GM12878 (cell line): ENCODE results near the gene FAM163B. TPM values are rescaled to one million over a fixed set of nuclear protein-coding genes. Genes with fewer than 3 reads are reported as not detected.

Source experiments
- ATAC-seq: fragments of 200-7000 bp; cut with Tn5 transposase; 3 replicates; pipeline ENCODE4 v1.9.1; 2020; ENCODE audit warnings: mild to moderate bottlenecking, moderate library complexity
- BruUV-seq: library from RNA; stranded (reverse); fragments of 400-500 nt; replicated peaks from 2 replicates; lab custom pipeline; 2021; lab: Mats Ljungman, UMichigan
- CTCF ChIA-PET: fragments of 300-600 bp; sonication (Branson Sonifier 250); formaldehyde crosslinking; extraction: SDS; loops from one replicate; lab custom pipeline; 2021; ENCODE audit warnings: inconsistent platforms; lab: Yijun Ruan, JAX
- POLR2A ChIA-PET: fragments of 350-600 bp; formaldehyde crosslinking; extraction: SDS; loops from one replicate; lab custom pipeline; 2021; ENCODE audit warnings: inconsistent platforms; lab: Charles Lee
- RAD21 ChIA-PET: fragments of 300-600 bp; sonication (Branson Sonifier 250); formaldehyde crosslinking; loops from one replicate; lab custom pipeline; 2023; ENCODE audit warnings: antibody characterized with exemption; ENCODE audit not compliant: unreplicated experiment; lab: Charles Lee
- SMC1A ChIA-PET: fragments of 300-600 bp; sonication (Branson Sonifier 250); formaldehyde crosslinking; loops from one replicate; lab custom pipeline; 2023; ENCODE audit not compliant: unreplicated experiment, uncharacterized antibody; lab: Charles Lee
- DNase-seq: peaks from one replicate; pipeline ENCODE4 v3.0.0-alpha.2; 2011; ENCODE audit warnings: low read depth, low spot score
- FAIRE-seq: peaks from 3 replicates; lab custom pipeline; 2011; peaks lifted over from hg19 to GRCh38; lab: Jason Lieb, UNC
- H2AFZ ChIP-seq: 2 replicates; pipeline ENCODE4 v1.6.0; 2011; ENCODE audit warnings: low read depth, low read length, control low read depth; ENCODE audit not compliant: control insufficient read depth
- H3K27ac ChIP-seq: 2 replicates; pipeline ENCODE4 v1.5.1; 2011; ENCODE audit warnings: control low read depth; ENCODE audit not compliant: control insufficient read depth, insufficient read depth
- H3K27me3 ChIP-seq, 2 experiments: replicated peaks in 1 of 2; 2 replicates each; pipeline versions ENCODE4 v1.6.0 to v1.6.1; 2011; ENCODE audit warnings: low read length in 1 of 2; ENCODE audit not compliant: control insufficient read depth in 2 of 2, insufficient read depth in 2 of 2
- H3K36me3 ChIP-seq, 2 experiments: 2 replicates each; pipeline ENCODE4 v1.5.1; 2011; ENCODE audit warnings: low read length in 1 of 2; ENCODE audit not compliant: control insufficient read depth in 2 of 2, insufficient read depth in 2 of 2
- H3K4me1 ChIP-seq: 2 replicates; pipeline ENCODE4 v1.6.1; 2011; ENCODE audit warnings: mild to moderate bottlenecking, low read length, moderate library complexity, mixed read lengths; ENCODE audit not compliant: control insufficient read depth, insufficient read depth
- H3K4me2 ChIP-seq: 2 replicates; pipeline ENCODE4 v1.6.0; 2011; ENCODE audit warnings: control low read depth; ENCODE audit not compliant: control insufficient read depth, insufficient read depth
- H3K4me3 ChIP-seq: fragments of 200-600 bp; sonication (generic); 2 replicates; pipeline ENCODE4 v1.5.1; 2016
- H3K79me2 ChIP-seq: 2 replicates; pipeline ENCODE4 v1.6.0; 2011; ENCODE audit warnings: low read length; ENCODE audit not compliant: control insufficient read depth, insufficient read depth
- H3K9ac ChIP-seq: 2 replicates; pipeline ENCODE4 v1.8.0; 2011; ENCODE audit warnings: low read length, control low read depth, mixed read lengths; ENCODE audit not compliant: control insufficient read depth, insufficient read depth
- H3K9me3 ChIP-seq: replicated peaks from 3 replicates; pipeline ENCODE4 v1.5.1; 2011; ENCODE audit warnings: mild to moderate bottlenecking, low read length; ENCODE audit not compliant: control insufficient read depth, insufficient read depth
- H4K20me1 ChIP-seq: 2 replicates; pipeline ENCODE4 v1.6.0; 2011; ENCODE audit not compliant: control insufficient read depth, insufficient read depth
- ESRRA ChIP-seq: IDR thresholded peaks from 2 replicates; pipeline ENCODE4 v1.6.1; 2012; ENCODE audit warnings: mild to moderate bottlenecking, low read length, improper control_type of control experiment
- IKZF1 ChIP-seq: fragments of 450-650 bp; conservative IDR thresholded peaks from 2 replicates; pipeline ENCODE4 v1.6.1; 2017; ENCODE audit warnings: antibody characterized with exemption, mild to moderate bottlenecking
- NFYB ChIP-seq: IDR thresholded peaks from 2 replicates; pipeline ENCODE4 v1.6.1; 2011; ENCODE audit warnings: low read depth, mild to moderate bottlenecking, low read length, improper control_type of control experiment, moderate library complexity; ENCODE audit not compliant: insufficient read depth
- NR2F1 ChIP-seq: fragments of 450-650 bp; conservative IDR thresholded peaks from 2 replicates; pipeline ENCODE4 v1.6.1; 2017; ENCODE audit warnings: mild to moderate bottlenecking
- NRF1 ChIP-seq: conservative IDR thresholded peaks from 2 replicates; pipeline ENCODE4 v1.6.1; 2011; ENCODE audit warnings: mild to moderate bottlenecking, low read depth, low read length, improper control_type of control experiment
- TAF1 ChIP-seq: IDR thresholded peaks from 2 replicates; pipeline ENCODE4 v1.6.1; 2011; ENCODE audit warnings: mild to moderate bottlenecking, low read depth, low read length, borderline replicate concordance
- ZBED1 ChIP-seq: IDR thresholded peaks from 2 replicates; pipeline ENCODE4 v1.6.1; 2016; ENCODE audit warnings: borderline replicate concordance
- ZNF207 ChIP-seq: fragments of 450-650 bp; IDR thresholded peaks from 2 replicates; pipeline ENCODE4 v1.6.1; 2014; ENCODE audit warnings: antibody characterized with exemption, mild to moderate bottlenecking, borderline replicate concordance
- ZSCAN29 ChIP-seq: fragments of 450-650 bp; IDR thresholded peaks from 2 replicates; pipeline ENCODE4 v1.6.1; 2017; ENCODE audit warnings: mild to moderate bottlenecking, moderate library complexity
- ZZZ3 ChIP-seq: IDR thresholded peaks from 2 replicates; pipeline ENCODE4 v1.6.1; 2011; ENCODE audit warnings: low read depth; ENCODE audit not compliant: control insufficient read depth, insufficient read length
- WGBS: methylation state at CpG from one replicate; pipeline ENCODE4 v1.1.6; 2016; ENCODE audit warnings: low lambda C conversion rate; ENCODE audit not compliant: insufficient replicate concordance, insufficient coverage; ENCODE audit errors: missing lambda C conversion rate; 5-methylcytosine and 5-hydroxymethylcytosine counted together
- in situ Hi-C: fragments of 300-500 bp; cut with MboI; formaldehyde crosslinking; loops from 9 replicates; pipeline ENCODE4 v1.14.3; 2018; ENCODE audit warnings: mixed read lengths
- intact Hi-C: fragments of 100-400 bp; cut with micrococcal nuclease; formaldehyde crosslinking; loops from one replicate; pipeline ENCODE4 v1.14.2; 2022; ENCODE audit not compliant: unreplicated experiment
- polyA plus RNA-seq, 11 experiments: library from polyadenylated mRNA; depleted of rRNA in 4 of 11; unstranded in 6 of 11; stranded (reverse) in 5 of 11; fragments of >200 nt; fragmentation: Nextera tagmentation in 4 of 11; fragmentation: Illumina TruSeq in 1 of 11; extraction: Ambion mirVana in 4 of 11; extraction: Trizol in 1 of 11; gene quantifications; 1 replicate in 1 of 11; 2 replicates in 10 of 11; pipeline versions ENCODE4 v1.2.1 to v1.2.3, GENCODE V29; 2011 to 2016; ENCODE audit warnings: inconsistent platforms in 2 of 11, missing spikeins in 2 of 11, low read depth in 1 of 11
- total RNA-seq, 4 experiments: library from RNA; depleted of rRNA in 3 of 4; stranded (reverse); fragments of >200 nt in 3 of 4; fragmentation: Illumina TruSeq in 1 of 4; extraction: Trizol in 1 of 4; gene quantifications; 2 replicates each; pipeline versions ENCODE4 v1.2.1 to v1.2.3, GENCODE V29; 2013 to 2021

The FAM163B gene
- total and polyA plus RNA-seq, 10 of the 15 experiments (the other 5 are each of a cell fraction or from before 2014, with no cell fraction given) = not detected

DNA sequence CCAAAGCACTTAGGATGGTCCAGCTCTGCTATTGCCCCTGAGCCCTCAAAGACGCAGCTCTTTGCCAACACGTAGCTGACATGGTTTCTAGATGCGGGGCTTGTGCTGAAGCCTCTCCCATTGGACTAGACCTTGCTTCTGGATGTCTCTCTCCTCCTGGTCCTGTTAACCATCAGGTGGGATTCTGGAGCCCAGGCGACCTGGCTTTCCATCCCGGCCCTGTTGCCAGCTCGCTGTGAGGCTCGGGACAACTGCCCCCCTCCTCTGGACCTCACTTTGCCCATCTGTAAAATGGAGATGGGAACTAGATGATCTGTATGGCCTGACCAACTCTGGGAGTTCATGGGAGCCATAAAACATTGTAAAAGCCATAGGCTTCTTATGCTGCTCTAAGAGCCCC lies 31.0 kb upstream of the FAM163B start (continued):
- no peak for TF ChIP-seq ESRRA
- no peak for TF ChIP-seq NFYB
- TF ChIP-seq ZZZ3 = no peak
- TF ChIP-seq ZBED1 = no peak
- TF ChIP-seq NR2F1 = no peak
- no peak for TF ChIP-seq ZSCAN29
- no peak for TF ChIP-seq IKZF1
- TF ChIP-seq NRF1 = no peak

DNA sequence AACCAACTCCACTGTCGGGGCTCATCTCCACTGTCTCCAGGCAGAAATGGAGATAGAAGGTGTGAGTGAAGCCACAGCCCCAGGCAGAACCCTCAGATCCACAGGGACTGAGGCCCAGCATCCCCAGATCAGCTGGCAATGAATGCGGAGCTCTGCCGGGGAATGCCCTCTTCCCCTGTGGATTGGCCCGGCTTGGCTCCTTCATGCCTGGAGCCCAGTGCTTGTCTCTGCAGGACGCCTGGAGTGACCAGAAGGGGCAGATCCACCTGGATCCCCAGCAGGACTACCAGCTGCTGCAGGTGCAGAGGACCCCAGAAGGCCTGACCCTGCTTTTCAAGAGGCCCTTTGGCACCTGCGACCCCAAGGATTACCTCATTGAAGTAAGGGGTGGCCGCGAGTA lies 30.4 kb upstream of the FAM163B start:
- H3K79me2 ChIP-seq = no peaks in the 10 kb centered on the region
- FAIRE-seq (no peak), DNase-seq (no peak), ATAC-seq (no peak)
- H3K4me1 ChIP-seq = no peaks in the 10 kb centered on the region
- ChIA-PET SMC1A (no interaction called here), POLR2A (interaction anchor here (0.6 kb wide), 1 partner anchor 90 kb away, joined by 3 read pairs; no protein-coding TSS in a partner anchor), RAD21 (no interaction called here), CTCF (no interaction called here)
- no peak overlapping the region for H2AFZ ChIP-seq
- no TSS peak for BruUV-seq
- no peak overlapping the region for H3K9ac ChIP-seq
- H3K4me2 ChIP-seq = no peak overlapping the region
- no peaks in the 10 kb centered on the region for H3K36me3 ChIP-seq
- H4K20me1 ChIP-seq = no peaks in the 10 kb centered on the region
- TF ChIP-seq TAF1 (no peak), ZNF207 (no peak)
- peaks cover 0 to 5% of the 10 kb centered on the region in 2 experiments; a peak in 3 of 4 replicates for H3K27me3 ChIP-seq
- H3K27ac ChIP-seq = no peak overlapping the region
- in situ Hi-C loops (no loop called here), intact Hi-C loops (no loop called here)
- H3K9me3 ChIP-seq = no peaks in the 10 kb centered on the region
- 38% methylated on average over 8 of the region's 8 CpGs for WGBS
- H3K4me3 ChIP-seq = no peak overlapping the region
